OCI-LY3 (cell line): Measurements from ENCODE around the gene PLEK.
"Not testable (repeated sequence)": the region's sequence is repeated elsewhere in the genome, so short reads cannot be mapped to it uniquely, and the experiment has no call there.

Source experiments
- H2AFZ ChIP-seq: fragments of 200-600, 300-600 bp; shearing (Covaris generic); 2 replicates; pipeline ENCODE4 v1.6.0; 2014; ENCODE audit warnings: antibody characterized with exemption, low read depth, low read length
- H3K27ac ChIP-seq: fragments of 200-600, 300-600 bp; sonication (generic); 2 replicates; pipeline ENCODE4 v1.5.1; 2014; ENCODE audit warnings: mild to moderate bottlenecking, low read length, moderate library complexity, mixed read lengths
- H3K27me3 ChIP-seq: fragments of 200-600, 300-600 bp; sonication (generic); 2 replicates; pipeline ENCODE4 v1.6.1; 2014; ENCODE audit warnings: low read depth, low read length, mixed read lengths
- H3K36me3 ChIP-seq: fragments of 200-600, 300-600 bp; sonication (generic); replicated peaks from 2 replicates; pipeline ENCODE3; 2014; ENCODE audit warnings: low read depth, low read length, mixed read lengths
- H3K4me1 ChIP-seq: fragments of 300-600, 200-600 bp; sonication (generic); 2 replicates; pipeline ENCODE4 v1.6.1; 2014; ENCODE audit warnings: low read length, mixed read lengths
- H3K4me2 ChIP-seq: fragments of 200-600, 300-600 bp; sonication (generic); 2 replicates; pipeline ENCODE4 v1.6.1; 2014; ENCODE audit warnings: low read length, mixed read lengths
- H3K4me3 ChIP-seq: fragments of 300-600, 200-600 bp; sonication (generic); 2 replicates; pipeline ENCODE4 v1.5.1; 2014; ENCODE audit warnings: antibody characterized with exemption, mild to moderate bottlenecking, low read length, moderate library complexity
- H3K79me2 ChIP-seq: fragments of 300-600, 200-600 bp; shearing (Covaris generic); 2 replicates; pipeline ENCODE4 v1.6.1; 2014; ENCODE audit warnings: mild to moderate bottlenecking, low read length, mixed read lengths
- H3K9ac ChIP-seq: fragments of 300-600, 200-600 bp; shearing (Covaris generic); 2 replicates; pipeline ENCODE4 v1.6.0; 2014; ENCODE audit warnings: mild to moderate bottlenecking, low read length, moderate library complexity
- H3K9me3 ChIP-seq: fragments of 200-600, 300-600 bp; shearing (Covaris generic); 2 replicates; pipeline ENCODE4 v1.6.1; 2014; ENCODE audit warnings: low read length, mixed read lengths; ENCODE audit not compliant: insufficient read depth
- H4K20me1 ChIP-seq: fragments of 200-600, 300-600 bp; sonication (generic); 2 replicates; pipeline ENCODE4 v1.6.1; 2016; ENCODE audit warnings: low read length, mixed read lengths; ENCODE audit not compliant: insufficient read depth
- CTCF ChIP-seq: fragments of 200-600, 300-600 bp; sonication (generic); IDR thresholded peaks from 2 replicates; pipeline ENCODE4 v1.5.1; 2014; ENCODE audit warnings: antibody characterized with exemption, low read length, low read depth
- EZH2phosphoT487 ChIP-seq: fragments of 200-600 bp; shearing (Covaris generic); IDR thresholded peaks from 2 replicates; pipeline ENCODE4 v1.6.1; 2018; ENCODE audit warnings: antibody characterized with exemption, mixed run types, low read depth

Gene PLEK

DNA sequence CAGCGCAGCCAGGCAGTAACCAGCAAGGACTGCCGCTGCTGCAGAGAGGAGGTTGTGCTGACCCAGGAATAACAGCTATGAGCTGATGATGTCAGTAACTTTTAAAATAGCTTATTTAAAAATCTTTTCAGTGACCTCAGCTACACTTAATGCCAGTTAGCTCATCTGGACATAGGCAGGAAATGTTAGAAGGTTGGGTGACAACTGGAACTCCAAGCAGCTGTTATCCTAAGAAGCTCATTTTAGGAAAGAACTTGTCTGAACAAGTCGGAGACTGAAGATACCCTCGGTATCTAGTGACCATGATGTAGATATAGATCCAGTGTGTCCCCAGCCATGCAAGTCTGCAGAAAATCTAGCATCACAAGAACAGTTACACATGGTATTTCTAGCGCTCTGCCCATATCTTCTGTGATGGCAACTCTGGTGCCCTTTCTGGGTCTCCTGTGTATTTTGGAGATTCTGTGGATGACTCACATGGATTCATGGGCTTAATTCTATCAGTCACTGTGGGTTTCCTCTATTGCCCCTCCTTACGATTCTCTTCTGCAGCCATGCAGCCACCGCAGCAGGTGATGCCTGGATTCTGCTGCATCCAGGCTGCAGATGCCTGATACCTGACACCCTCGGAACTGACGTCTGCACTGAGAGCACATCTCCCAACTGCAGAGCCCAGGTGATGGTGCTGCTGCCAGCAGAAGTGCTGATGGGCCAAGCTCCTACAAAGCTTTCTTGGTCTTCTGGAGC, 19.8 kb upstream of the PLEK start:
- H3K4me2 ChIP-seq: no peak overlapping the region
- no peak overlapping the region for H3K9ac ChIP-seq

GRCh38 chr2:68349091-68349490, 16.0 kb upstream of the PLEK start:
- not testable (repeated sequence) for H2AFZ ChIP-seq, H3K4me1 ChIP-seq, H3K79me2 ChIP-seq, H3K9me3 ChIP-seq, H3K36me3 ChIP-seq, H3K27ac ChIP-seq, H3K4me3 ChIP-seq, H4K20me1 ChIP-seq, H3K4me2 ChIP-seq, H3K9ac ChIP-seq
- peaks cover 13% of the 10 kb centered on the region for H3K27me3 ChIP-seq

More for the DNA sequence above, 19.8 kb upstream of the PLEK start:
- Histone ChIP-seq H4K20me1 (no peaks in the 10 kb centered on the region), H3K27ac (no peak overlapping the region), H3K4me1 (peaks cover 17% of the 10 kb centered on the region), H3K9me3 (no peaks in the 10 kb centered on the region), H3K4me3 (no peak overlapping the region), H3K36me3 (no peaks in the 10 kb centered on the region), H3K27me3 (peaks cover 16% of the 10 kb centered on the region), H2AFZ (no peak overlapping the region), H3K79me2 (no peaks in the 10 kb centered on the region)
- TF ChIP-seq CTCF: no peak
- no peak for TF ChIP-seq EZH2phosphoT487

DNA sequence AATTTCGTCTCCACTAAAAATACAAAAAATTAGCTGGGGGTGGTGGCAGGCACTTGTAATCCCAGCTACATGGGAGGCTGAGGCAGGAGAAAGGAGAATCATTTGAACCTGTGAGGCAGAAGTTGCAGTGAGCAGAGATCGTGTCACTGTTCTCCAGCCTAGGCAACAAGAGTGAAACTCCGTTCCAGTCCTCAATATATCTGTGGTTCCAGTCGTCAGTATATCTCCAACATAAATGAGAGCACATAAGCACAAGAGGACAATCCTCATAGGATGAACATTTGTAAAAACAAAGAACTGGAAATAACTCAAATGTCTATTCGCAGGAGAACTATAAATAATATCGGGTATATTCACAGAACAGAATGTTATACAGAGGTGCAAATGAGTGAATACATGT, 13.1 kb upstream of the PLEK start:
- H3K27me3 ChIP-seq: no peaks in the 10 kb centered on the region
- no peak overlapping the region for H3K4me3 ChIP-seq
- no peaks in the 10 kb centered on the region for H3K36me3 ChIP-seq
- H3K9ac ChIP-seq: no peak overlapping the region
- H3K4me1 ChIP-seq: no peaks in the 10 kb centered on the region
- no peaks in the 10 kb centered on the region for H3K79me2 ChIP-seq
- no peak overlapping the region for H3K4me2 ChIP-seq
- TF ChIP-seq EZH2phosphoT487 (no peak), CTCF (no peak)
- H3K9me3 ChIP-seq: no peaks in the 10 kb centered on the region
- H3K27ac ChIP-seq: no peak overlapping the region
- no peaks in the 10 kb centered on the region for H4K20me1 ChIP-seq
- H2AFZ ChIP-seq: no peak overlapping the region

GRCh38 chr2:68352651-68353391, 12.3 kb upstream of the PLEK start:
- TF ChIP-seq CTCF (no peak), EZH2phosphoT487 (no peak)
- Histone ChIP-seq H3K27me3 (no peaks in the 10 kb centered on the region), H3K27ac (no peak overlapping the region), H4K20me1 (no peaks in the 10 kb centered on the region), H3K4me1 (peaks cover 5% of the 10 kb centered on the region; the same call in 1 of the 2 replicates), H3K36me3 (no peaks in the 10 kb centered on the region), H3K79me2 (no peaks in the 10 kb centered on the region), H3K4me2 (no peak overlapping the region), H2AFZ (no peak overlapping the region), H3K4me3 (no peak overlapping the region), H3K9me3 (no peaks in the 10 kb centered on the region), H3K9ac (no peak overlapping the region)
